ENCODE results near the gene CLK1. TPM values are rescaled to one million over a fixed set of nuclear protein-coding genes. Genes with fewer than 3 reads are reported as not detected.

CLK1 gene
- total and polyA plus RNA-seq, 9 of the 15 experiments (the other 6 are each of a cell fraction or from before 2014, with no cell fraction given), result 29.3 to 99.2 (median 47.0) TPM

DNA sequence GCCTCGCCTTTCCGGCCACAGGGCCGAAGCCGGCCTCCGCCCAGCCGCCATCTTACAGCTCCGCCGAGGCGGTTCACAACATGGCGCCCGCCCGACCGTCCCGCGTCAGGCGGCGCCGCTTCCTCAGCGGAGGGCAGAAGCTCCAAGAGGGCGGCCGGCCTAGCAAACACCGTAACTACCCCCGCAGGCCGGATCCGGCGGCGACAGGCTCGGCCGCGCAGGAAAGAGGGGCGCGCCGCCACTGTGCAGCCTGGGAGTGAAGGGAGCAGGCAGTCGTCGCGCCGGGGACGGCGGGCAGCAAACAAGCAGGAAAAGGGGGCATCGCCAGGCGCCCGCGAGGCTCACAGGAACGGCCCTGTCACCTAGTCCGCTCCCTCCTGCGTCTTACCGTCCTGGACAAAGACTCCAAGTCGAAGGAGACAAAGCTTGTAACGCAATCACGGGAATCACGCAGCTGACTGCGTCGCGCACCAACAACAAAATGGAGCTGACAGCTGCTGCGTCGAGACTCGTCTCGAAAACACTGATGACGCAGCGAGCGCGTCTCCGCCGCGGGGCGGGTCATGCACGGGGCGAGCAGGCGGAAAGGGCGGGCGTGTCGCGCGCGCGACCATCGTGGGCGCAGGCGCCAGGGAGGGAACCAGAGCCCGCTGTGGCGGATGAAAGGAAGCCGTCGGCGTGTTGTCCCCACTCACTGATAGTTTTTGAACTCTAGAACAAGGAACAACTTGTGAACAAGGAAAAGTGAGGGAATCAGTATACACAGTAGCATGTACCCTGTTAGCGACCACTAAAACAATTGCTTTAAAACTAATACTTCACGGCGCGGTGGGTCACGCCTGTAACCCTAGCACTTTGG is at the start of gene CLK1 (continued):
- TF ChIP-seq CEBPG (CRISPR knock-in tag; IDR thresholded peaks at IDR 0.05) (peak; percentile 51; the same call in 1 of the 2 replicates), CEBPG (tag; conservative IDR thresholded peaks at IDR 0.05 in 1 of 2, IDR thresholded peaks at IDR 0.05 in 1 of 2) (no peak; a peak in 1 of 4 replicates), MECOM (CRISPR knock-in tag; IDR thresholded peaks at IDR 0.05) (no peak), ZNF121 (CRISPR knock-in tag; conservative IDR thresholded peaks at IDR 0.05) (no peak), ZBTB17 (CRISPR knock-in tag; IDR thresholded peaks at IDR 0.05) (peak; percentile 39; the same call in 1 of the 2 replicates), HMG20B (CRISPR knock-in tag; IDR thresholded peaks at IDR 0.05) (no peak), NFYB (IDR thresholded peaks at IDR 0.05; ENCODE audit: extremely low read depth, insufficient read length) (no peak), MGA (IDR thresholded peaks at IDR 0.05) (peak; percentile 89), CSDE1 (IDR thresholded peaks at IDR 0.05) (peak in 1 of 2 experiments; percentile 77; a peak in 1 of 4 replicates), CEBPB (tag; IDR thresholded peaks at IDR 0.05) (0 out of 2 replicates have a peak, but pooled peaks have one; percentile 8), ZNF133 (CRISPR knock-in tag; IDR thresholded peaks at IDR 0.05) (no peak)
- TF ChIP-seq, protein P1, sequence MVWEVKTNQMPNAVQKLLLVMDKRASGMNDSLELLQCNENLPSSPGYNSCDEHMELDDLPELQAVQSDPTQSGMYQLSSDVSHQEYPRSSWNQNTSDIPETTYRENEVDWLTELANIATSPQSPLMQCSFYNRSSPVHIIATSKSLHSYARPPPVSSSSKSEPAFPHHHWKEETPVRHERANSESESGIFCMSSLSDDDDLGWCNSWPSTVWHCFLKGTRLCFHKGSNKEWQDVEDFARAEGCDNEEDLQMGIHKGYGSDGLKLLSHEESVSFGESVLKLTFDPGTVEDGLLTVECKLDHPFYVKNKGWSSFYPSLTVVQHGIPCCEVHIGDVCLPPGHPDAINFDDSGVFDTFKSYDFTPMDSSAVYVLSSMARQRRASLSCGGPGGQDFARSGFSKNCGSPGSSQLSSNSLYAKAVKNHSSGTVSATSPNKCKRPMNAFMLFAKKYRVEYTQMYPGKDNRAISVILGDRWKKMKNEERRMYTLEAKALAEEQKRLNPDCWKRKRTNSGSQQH (CRISPR knock-in tag; IDR thresholded peaks at IDR 0.05), result no peak
- TF ChIP-seq, protein P2, sequence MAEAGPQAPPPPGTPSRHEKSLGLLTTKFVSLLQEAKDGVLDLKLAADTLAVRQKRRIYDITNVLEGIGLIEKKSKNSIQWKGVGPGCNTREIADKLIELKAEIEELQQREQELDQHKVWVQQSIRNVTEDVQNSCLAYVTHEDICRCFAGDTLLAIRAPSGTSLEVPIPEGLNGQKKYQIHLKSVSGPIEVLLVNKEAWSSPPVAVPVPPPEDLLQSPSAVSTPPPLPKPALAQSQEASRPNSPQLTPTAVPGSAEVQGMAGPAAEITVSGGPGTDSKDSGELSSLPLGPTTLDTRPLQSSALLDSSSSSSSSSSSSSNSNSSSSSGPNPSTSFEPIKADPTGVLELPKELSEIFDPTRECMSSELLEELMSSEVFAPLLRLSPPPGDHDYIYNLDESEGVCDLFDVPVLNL (CRISPR knock-in tag; IDR thresholded peaks at IDR 0.05; ENCODE audit: low read depth), result no peak

Measured in K562 (cell line).